ENCODE data around the gene IL32.

IL32 gene

DNA sequence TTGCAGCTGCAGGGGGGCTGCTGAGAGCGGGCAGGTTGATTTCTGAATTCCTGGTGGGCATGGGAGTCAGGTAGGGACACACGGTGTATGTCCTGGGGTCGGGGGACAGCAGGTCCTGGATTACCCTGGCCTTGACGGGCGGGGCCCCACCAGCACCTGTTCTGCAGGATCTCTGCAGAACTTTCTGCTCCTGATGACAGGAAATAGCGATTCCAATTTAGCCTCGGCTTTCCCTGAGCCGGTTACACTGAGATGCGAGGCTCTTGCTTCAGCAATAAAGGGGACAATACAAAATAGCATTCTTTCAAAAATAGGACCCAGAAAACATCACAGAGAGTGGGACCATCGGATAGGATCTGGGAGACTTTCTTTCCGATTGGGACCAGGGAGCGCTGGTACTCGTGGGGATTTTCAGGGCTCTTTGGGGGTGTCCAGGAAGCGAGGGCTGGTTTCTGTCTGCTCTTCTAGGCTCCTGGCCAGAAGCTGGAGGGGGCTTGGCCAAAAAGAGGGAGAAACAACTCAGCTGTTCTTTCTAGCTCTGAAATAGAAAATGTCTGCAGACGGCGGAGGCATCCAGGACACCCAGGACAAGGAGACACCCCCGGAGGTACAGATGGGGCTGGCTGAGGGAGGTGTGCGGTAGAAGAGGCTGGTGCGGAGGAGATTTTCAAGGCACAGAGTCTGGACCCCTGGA lies 47.6 kb downstream of the IL32 start:
- peak overlapping the region; percentile 71 for H3K4me3 ChIP-seq (ENCODE audit: low read length)
- TF ChIP-seq, protein P1, sequence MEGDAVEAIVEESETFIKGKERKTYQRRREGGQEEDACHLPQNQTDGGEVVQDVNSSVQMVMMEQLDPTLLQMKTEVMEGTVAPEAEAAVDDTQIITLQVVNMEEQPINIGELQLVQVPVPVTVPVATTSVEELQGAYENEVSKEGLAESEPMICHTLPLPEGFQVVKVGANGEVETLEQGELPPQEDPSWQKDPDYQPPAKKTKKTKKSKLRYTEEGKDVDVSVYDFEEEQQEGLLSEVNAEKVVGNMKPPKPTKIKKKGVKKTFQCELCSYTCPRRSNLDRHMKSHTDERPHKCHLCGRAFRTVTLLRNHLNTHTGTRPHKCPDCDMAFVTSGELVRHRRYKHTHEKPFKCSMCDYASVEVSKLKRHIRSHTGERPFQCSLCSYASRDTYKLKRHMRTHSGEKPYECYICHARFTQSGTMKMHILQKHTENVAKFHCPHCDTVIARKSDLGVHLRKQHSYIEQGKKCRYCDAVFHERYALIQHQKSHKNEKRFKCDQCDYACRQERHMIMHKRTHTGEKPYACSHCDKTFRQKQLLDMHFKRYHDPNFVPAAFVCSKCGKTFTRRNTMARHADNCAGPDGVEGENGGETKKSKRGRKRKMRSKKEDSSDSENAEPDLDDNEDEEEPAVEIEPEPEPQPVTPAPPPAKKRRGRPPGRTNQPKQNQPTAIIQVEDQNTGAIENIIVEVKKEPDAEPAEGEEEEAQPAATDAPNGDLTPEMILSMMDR (conservative IDR thresholded peaks at IDR 0.05; ENCODE audit: low read depth, low read length) = no peak
- no peak for DNase-seq (ENCODE audit: low read depth)

DNA sequence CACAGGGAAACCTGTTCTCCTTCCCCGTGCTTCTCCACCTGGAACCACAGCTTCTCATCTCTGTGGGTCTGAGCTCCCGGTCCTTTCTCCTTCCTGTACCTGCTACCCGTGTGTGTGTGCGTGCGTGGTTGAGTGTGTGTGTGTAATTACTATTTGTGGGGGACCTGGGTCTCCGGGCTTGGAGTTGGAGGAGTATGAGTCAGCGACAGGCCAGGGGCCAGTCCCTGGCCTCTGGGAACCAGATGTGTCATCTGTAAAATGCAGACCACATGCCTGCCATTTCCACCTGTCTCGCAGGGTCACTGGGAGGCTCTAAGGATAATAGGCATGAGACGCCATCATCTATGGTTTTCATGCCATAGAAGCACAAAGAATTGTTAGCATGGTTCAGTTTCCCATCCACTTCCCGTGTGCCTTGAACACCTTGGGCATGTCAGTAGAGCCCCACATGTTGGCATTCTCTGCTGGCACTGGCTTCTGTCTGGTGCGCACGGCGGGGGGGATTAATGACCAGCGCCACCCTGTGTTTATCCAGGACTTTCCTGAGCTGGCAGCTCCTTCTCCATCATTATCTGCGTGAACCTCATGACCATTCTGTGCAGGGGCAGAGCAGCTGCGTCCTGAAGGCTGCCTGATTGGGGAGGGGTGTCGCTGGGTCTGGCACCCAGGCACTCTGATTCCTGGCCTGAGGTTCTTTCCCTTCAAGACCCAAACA lies 48.5 kb downstream of the IL32 start:
- TF ChIP-seq, protein P1 (conservative IDR thresholded peaks at IDR 0.05; ENCODE audit: low read depth, low read length) = no peak
- H3K4me3 ChIP-seq (ENCODE audit: low read length) = peak overlapping the region; percentile 71

DNA sequence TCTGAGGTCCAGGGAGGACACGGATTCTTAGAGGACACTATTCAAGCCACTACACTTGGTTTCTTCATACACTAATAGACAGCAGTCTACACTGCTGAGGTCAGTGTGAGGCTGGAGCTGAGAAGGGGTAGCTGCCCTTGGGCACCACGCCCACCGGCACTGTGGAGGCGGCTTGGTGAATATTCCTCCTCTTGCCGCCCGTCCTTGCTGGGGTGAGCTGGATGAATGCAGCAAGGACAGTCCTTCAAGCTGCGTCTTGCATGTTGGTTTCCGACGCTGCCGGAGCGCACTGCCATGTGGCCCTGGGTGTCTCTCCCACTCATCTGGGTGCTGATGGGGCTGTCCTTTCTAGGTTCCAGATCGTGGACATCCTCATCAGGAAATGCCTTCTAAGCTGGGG lies 49.6 kb downstream of the IL32 start:
- no peak overlapping the region for H3K4me3 ChIP-seq (ENCODE audit: low read length)
- DNase-seq (ENCODE audit: low read depth) = no peak
- TF ChIP-seq, protein P1 (conservative IDR thresholded peaks at IDR 0.05; ENCODE audit: low read depth, low read length) = no peak

More for the DNA sequence above, 48.5 kb downstream of the IL32 start:
- no peak for DNase-seq (ENCODE audit: low read depth)

DNA sequence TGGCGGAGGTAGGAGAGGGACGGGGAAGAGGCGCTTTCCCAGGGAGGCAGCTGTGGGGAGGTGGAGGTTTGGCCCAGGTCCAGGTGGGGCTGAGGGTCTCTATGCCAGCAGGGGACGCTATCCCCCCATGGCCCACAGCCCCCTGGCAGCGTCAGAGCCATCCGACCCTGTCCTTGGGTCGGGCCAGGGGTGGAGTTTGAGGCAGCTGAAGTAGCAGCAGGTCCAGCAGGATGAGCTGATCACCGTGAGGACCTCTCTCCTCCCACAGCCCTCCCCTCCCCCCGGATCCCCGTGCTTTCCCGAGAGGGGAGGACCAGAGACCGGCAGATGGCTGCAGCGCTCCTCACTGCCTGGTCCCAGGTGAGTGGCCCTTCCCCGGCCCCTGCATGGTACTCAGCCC lies 50.1 kb downstream of the IL32 start:
- no peak overlapping the region for H3K4me3 ChIP-seq (ENCODE audit: low read length)
- no peak for DNase-seq (ENCODE audit: low read depth)
- TF ChIP-seq, protein P1 (conservative IDR thresholded peaks at IDR 0.05; ENCODE audit: low read depth, low read length) = no peak

DNA sequence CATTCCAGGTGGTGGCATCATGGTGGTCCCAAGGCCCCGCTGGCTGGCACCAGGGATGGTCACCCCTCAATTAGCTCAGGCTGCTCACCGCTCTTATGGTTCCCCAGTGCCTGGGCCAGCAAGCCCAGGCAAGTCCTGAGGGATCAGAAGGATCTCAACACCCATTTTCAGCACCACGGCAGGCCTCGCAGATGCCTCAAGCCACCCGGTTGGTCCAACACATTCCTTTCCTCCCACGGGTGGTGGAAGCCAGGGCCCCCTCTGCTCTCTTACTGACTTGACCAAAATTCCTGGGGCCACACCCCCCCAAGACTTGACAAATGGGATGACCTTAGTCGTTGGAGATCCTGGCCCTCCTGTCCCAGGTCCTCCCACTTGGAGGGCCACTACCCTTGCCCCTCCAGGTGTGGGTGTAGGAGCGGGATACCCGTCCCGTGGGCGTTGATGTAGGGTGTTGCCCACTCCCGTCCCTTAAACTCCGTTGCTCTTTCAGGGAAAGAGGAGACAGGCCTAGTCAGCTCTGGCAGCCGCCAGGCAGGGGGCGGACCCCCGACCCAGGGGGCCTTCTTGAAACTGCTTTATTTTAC lies 52.9 kb downstream of the IL32 start:
- no peak overlapping the region for H3K4me3 ChIP-seq (ENCODE audit: low read length)
- TF ChIP-seq, protein P1 (conservative IDR thresholded peaks at IDR 0.05; ENCODE audit: low read depth, low read length) = no peak

DNA sequence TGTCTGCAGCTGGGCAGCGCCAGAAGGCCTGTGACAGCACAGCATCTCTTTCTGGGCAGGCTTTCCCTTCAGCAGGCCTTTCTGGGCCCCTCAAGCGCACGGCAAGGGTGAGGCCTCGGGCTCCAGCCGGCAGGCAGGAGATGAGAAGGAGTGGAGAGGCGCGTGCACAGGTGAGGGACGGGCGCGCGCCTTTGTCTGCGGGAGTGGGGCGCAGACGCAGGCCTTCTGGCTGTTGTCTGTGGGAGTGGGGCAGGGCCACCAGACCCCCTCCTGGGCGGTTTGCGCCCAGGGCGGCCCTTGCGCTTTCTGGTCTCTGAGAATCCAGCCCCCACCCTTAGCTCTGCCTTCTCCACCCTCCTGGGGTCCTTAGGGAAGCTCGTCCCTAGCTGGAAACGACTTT lies 53.4 kb downstream of the IL32 start:
- TF ChIP-seq, protein P1 (conservative IDR thresholded peaks at IDR 0.05; ENCODE audit: low read depth, low read length) = no peak
- H3K4me3 ChIP-seq (ENCODE audit: low read length) = no peak overlapping the region
- no peak for DNase-seq (ENCODE audit: low read depth)

More for the DNA sequence above, 52.9 kb downstream of the IL32 start:
- DNase-seq (ENCODE audit: low read depth) = no peak
